ENCODE results near the gene KRTAP10-2. TPM values are rescaled to one million over a fixed set of nuclear protein-coding genes. Genes with fewer than 3 reads are reported as not detected.
"Not testable (repeated sequence)": the region's sequence is repeated elsewhere in the genome, so short reads cannot be mapped to it uniquely, and the experiment has no call there.

The KRTAP10-2 gene
- total and polyA plus RNA-seq, 2 experiments from 2014 or later, result 0.24 TPM; not detected in 1

- TF ChIP-seq STAT1 (IDR thresholded peaks at IDR 0.05; ENCODE audit: unreplicated experiment), result no peak
- peaks cover 25% of the 10 kb centered on the region for H3K4me1 ChIP-seq (ENCODE audit: insufficient read depth)
- H3K79me2 ChIP-seq (replicated peaks; ENCODE audit: insufficient read depth), result no peaks in the 10 kb centered on the region
- H3K4me3 ChIP-seq, result no peak overlapping the region
- no peak overlapping the region for H3K27ac ChIP-seq (ENCODE audit: low read depth)
- Mint-ChIP-seq H3K4me1 (peaks cover 47% of the 10 kb centered on the region), H3K36me3 (ENCODE audit: low read depth) (peaks cover 14% of the 10 kb centered on the region), H3K4me3 (no peak overlapping the region), H3K27ac (peak overlapping the region; percentile 51; the same call in 1 of the 2 replicates), H3K27me3 (ENCODE audit: insufficient read depth, low read depth, poor library complexity) (peaks cover 20% of the 10 kb centered on the region), H3K9me3 (peaks cover 11% of the 10 kb centered on the region)
- DNase-seq (ENCODE audit: low spot score) (no peak), ATAC-seq (no peak)
- no peaks in the 10 kb centered on the region for H4K20me1 ChIP-seq (replicated peaks; ENCODE audit: insufficient read depth)
- H2AFZ ChIP-seq, result no peak overlapping the region
- H3K36me3 ChIP-seq (ENCODE audit: insufficient read depth), result no peaks in the 10 kb centered on the region; the same call in 1 of the 2 replicates
- 0 out of 2 replicates have a peak, but pooled peaks cover 2% of the 10 kb centered on the region for H3F3A ChIP-seq (replicated peaks; ENCODE audit: low read depth)
- H3K9me2 ChIP-seq (ENCODE audit: insufficient read depth), result no peaks in the 10 kb centered on the region
- H3K4me2 ChIP-seq, result no peak overlapping the region
- no peaks in the 10 kb centered on the region for H3K27me3 ChIP-seq (ENCODE audit: insufficient read depth)
Measured at GRCh38 chr21:44550807-44551206, 498 bp downstream of the KRTAP10-2 start.

GRCh38 chr21:44550285-44550684 lies 1.0 kb downstream of the KRTAP10-2 start:
- H2AFZ ChIP-seq; H3K4me3 ChIP-seq; H3K27me3 ChIP-seq (ENCODE audit: insufficient read depth); H3K36me3 ChIP-seq (ENCODE audit: insufficient read depth); H3K4me2 ChIP-seq; H4K20me1 ChIP-seq (replicated peaks; ENCODE audit: insufficient read depth); H3K79me2 ChIP-seq (replicated peaks; ENCODE audit: insufficient read depth); H3K4me3 Mint-ChIP-seq; H3K27ac Mint-ChIP-seq; H3K9me2 ChIP-seq (ENCODE audit: insufficient read depth); H3K27ac ChIP-seq (ENCODE audit: low read depth); DNase-seq (ENCODE audit: low spot score); H3F3A ChIP-seq (replicated peaks; ENCODE audit: low read depth): not testable (repeated sequence)
- peaks cover 25% of the 10 kb centered on the region for H3K4me1 ChIP-seq (ENCODE audit: insufficient read depth)
- Mint-ChIP-seq H3K4me1 (peaks cover 47% of the 10 kb centered on the region), H3K27me3 (ENCODE audit: insufficient read depth, low read depth, poor library complexity) (peaks cover 20% of the 10 kb centered on the region), H3K36me3 (ENCODE audit: low read depth) (peaks cover 19% of the 10 kb centered on the region), H3K9me3 (peaks cover 15% of the 10 kb centered on the region)
- ATAC-seq, result peak; percentile 24

GRCh38 chr21:44549525-44550211 lies 1.6 kb downstream of the KRTAP10-2 start:
- ATAC-seq, result peak; percentile 61

More at GRCh38 chr21:44549525-44550211, 1.6 kb downstream of the KRTAP10-2 start:
- Mint-ChIP-seq H3K9me3 (peaks cover 15% of the 10 kb centered on the region), H3K27ac (peak overlapping the region; percentile 95), H3K27me3 (ENCODE audit: insufficient read depth, low read depth, poor library complexity) (peaks cover 20% of the 10 kb centered on the region), H3K4me1 (peaks cover 47% of the 10 kb centered on the region), H3K36me3 (ENCODE audit: low read depth) (peaks cover 19% of the 10 kb centered on the region), H3K4me3 (no peak overlapping the region)
- Histone ChIP-seq H3K27me3 (ENCODE audit: insufficient read depth) (no peaks in the 10 kb centered on the region), H3K4me1 (ENCODE audit: insufficient read depth) (peaks cover 25% of the 10 kb centered on the region), H3K36me3 (ENCODE audit: insufficient read depth) (no peaks in the 10 kb centered on the region; the same call in 1 of the 2 replicates), H3K9me2 (ENCODE audit: insufficient read depth) (no peaks in the 10 kb centered on the region), H3K79me2 (replicated peaks; ENCODE audit: insufficient read depth) (no peaks in the 10 kb centered on the region), H3F3A (replicated peaks; ENCODE audit: low read depth) (no peaks in the 10 kb centered on the region), H2AFZ (no peak overlapping the region), H3K4me2 (no peak overlapping the region), H3K27ac (ENCODE audit: low read depth) (peak overlapping the region; percentile 88), H4K20me1 (replicated peaks; ENCODE audit: insufficient read depth) (no peaks in the 10 kb centered on the region), H3K4me3 (no peak overlapping the region)
- peak; percentile 42 for DNase-seq (ENCODE audit: low spot score)
- peak; percentile 18 to 44; a peak in 2 of 4 replicates for TF ChIP-seq CTCF (conservative IDR thresholded peaks at IDR 0.05; ENCODE audit: low read depth in 2 of 2)
- TF ChIP-seq EZH2 (IDR thresholded peaks at IDR 0.05; ENCODE audit: low read depth, unreplicated experiment), result no peak

Data from GM23338 (cell line).